ENCODE measurements around the gene DIP2A.

DNA sequence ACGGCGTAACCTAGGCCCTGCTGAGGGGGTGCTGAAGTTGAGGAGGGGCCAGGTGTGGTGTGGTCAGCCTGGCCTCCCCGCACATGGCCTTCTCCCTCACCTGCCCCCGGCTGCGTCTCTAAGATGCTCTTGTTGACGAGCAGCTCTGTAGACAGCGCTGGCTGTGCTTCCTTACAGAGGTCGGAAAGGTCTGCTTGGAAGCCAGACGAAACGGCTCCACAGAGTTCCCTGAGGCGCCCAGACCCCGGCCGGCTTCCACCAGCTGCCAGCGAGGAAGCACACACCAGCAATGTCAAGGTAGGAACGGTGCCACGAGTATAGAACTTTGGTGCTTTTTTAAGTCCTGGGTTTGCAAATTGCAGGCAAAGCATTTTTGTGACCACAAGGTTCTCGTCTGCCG is 18.8 kb upstream of the DIP2A start:
- TF ChIP-seq POLR2A (IDR thresholded peaks at IDR 0.05) (no peak), POLR2AphosphoS5 (IDR thresholded peaks at IDR 0.05) (no peak)
- TF ChIP-seq, protein P1, sequence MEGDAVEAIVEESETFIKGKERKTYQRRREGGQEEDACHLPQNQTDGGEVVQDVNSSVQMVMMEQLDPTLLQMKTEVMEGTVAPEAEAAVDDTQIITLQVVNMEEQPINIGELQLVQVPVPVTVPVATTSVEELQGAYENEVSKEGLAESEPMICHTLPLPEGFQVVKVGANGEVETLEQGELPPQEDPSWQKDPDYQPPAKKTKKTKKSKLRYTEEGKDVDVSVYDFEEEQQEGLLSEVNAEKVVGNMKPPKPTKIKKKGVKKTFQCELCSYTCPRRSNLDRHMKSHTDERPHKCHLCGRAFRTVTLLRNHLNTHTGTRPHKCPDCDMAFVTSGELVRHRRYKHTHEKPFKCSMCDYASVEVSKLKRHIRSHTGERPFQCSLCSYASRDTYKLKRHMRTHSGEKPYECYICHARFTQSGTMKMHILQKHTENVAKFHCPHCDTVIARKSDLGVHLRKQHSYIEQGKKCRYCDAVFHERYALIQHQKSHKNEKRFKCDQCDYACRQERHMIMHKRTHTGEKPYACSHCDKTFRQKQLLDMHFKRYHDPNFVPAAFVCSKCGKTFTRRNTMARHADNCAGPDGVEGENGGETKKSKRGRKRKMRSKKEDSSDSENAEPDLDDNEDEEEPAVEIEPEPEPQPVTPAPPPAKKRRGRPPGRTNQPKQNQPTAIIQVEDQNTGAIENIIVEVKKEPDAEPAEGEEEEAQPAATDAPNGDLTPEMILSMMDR (IDR thresholded peaks at IDR 0.05) = no peak
